Lower lobe of right lung (tissue), 2 donors: Measurements from ENCODE around the gene CAMKMT. TPM values are rescaled to one million over a fixed set of nuclear protein-coding genes. Genes with fewer than 3 reads are reported as not detected.
A peak's percentile ranks its signal among the peaks of the same experiment; 100 is the strongest.

Experiments used
- ATAC-seq, 2 donors: fragments of 200-7000 bp; cut with Tn5 transposase; one replicate each; pipeline ENCODE4 v1.9.1; 2020 to 2022; ENCODE audit warnings: mild to moderate bottlenecking in 2 of 2, moderate library complexity in 2 of 2
- DNase-seq: peaks from one replicate; pipeline ENCODE4 v3.0.0-alpha.2; 2020
- H3K27ac ChIP-seq: fragments of 200-600 bp; one replicate; pipeline ENCODE4 v1.8.0; 2022
- H3K27me3 ChIP-seq: fragments of 200-600 bp; one replicate; pipeline ENCODE4 v1.8.0; 2022; ENCODE audit warnings: low read depth
- H3K36me3 ChIP-seq: fragments of 200-600 bp; one replicate; pipeline ENCODE4 v1.8.0; 2022; ENCODE audit warnings: mild to moderate bottlenecking
- H3K4me1 ChIP-seq: fragments of 200-600 bp; one replicate; pipeline ENCODE4 v1.8.0; 2022
- H3K4me3 ChIP-seq: fragments of 200-600 bp; one replicate; pipeline ENCODE4 v1.8.0; 2022; ENCODE audit warnings: mild to moderate bottlenecking
- H3K9me3 ChIP-seq: fragments of 200-600 bp; one replicate; pipeline ENCODE4 v1.8.0; 2022
- intact Hi-C: fragments of 100-400 bp; cut with DNase I; formaldehyde crosslinking; loops from one replicate; pipeline ENCODE4 v1.11.0; 2022
- total RNA-seq: library from RNA; stranded (reverse); fragmentation: NEBNext Ultra II Directional; extraction: Animal tissue kit (Norgen Biotek cat#: 25700); gene quantifications from one replicate; pipeline ENCODE4 v1.2.1, GENCODE V29; 2021
- TF ChIP-seq, protein P1 (sequence below): fragments of 200-600 bp; IDR thresholded peaks from one replicate; pipeline ENCODE4 v1.8.0; 2022; ENCODE audit warnings: antibody characterized with exemption, mild to moderate bottlenecking
- donor health status: DM: no; HTN: yes; CAD: no; lungs with severe emphysema.

CAMKMT gene
- total RNA-seq, 1 donor from 2014 or later, result 10.5 TPM

DNA sequence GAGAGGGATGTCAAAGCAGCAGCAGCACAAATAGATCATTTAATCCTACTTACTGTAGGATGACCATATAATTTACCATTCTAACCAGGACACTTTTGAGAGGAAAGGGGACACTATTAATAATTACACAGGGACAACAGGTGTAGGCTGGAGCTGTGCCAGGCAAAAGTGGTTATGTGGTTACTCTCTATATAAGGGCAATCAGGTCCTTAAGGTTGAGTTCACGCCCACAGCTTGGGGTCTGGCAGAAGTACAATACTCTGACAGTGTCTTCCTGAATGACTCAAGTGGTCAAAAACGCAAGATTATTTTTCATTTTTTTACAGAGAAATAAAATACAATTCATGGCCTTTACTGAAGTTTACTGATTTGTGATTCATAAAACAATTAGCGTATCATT, 3.2 kb upstream of the CAMKMT start:
- H3K27me3 ChIP-seq, result no peaks in the 10 kb centered on the region
- ATAC-seq (no peak), DNase-seq (peak; percentile 71)
- intact Hi-C loops, result no loop called here
- no peaks in the 10 kb centered on the region for H3K36me3 ChIP-seq
- no peak overlapping the region for H3K4me3 ChIP-seq
- no peaks in the 10 kb centered on the region for H3K9me3 ChIP-seq
- H3K4me1 ChIP-seq, result peaks cover 29% of the 10 kb centered on the region
- TF ChIP-seq, protein P1, sequence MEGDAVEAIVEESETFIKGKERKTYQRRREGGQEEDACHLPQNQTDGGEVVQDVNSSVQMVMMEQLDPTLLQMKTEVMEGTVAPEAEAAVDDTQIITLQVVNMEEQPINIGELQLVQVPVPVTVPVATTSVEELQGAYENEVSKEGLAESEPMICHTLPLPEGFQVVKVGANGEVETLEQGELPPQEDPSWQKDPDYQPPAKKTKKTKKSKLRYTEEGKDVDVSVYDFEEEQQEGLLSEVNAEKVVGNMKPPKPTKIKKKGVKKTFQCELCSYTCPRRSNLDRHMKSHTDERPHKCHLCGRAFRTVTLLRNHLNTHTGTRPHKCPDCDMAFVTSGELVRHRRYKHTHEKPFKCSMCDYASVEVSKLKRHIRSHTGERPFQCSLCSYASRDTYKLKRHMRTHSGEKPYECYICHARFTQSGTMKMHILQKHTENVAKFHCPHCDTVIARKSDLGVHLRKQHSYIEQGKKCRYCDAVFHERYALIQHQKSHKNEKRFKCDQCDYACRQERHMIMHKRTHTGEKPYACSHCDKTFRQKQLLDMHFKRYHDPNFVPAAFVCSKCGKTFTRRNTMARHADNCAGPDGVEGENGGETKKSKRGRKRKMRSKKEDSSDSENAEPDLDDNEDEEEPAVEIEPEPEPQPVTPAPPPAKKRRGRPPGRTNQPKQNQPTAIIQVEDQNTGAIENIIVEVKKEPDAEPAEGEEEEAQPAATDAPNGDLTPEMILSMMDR, result no peak
- no peak overlapping the region for H3K27ac ChIP-seq

GRCh38 chr2:44360749-44361329, 908 bp upstream of the CAMKMT start:
- H3K4me1 ChIP-seq, result peaks cover 29% of the 10 kb centered on the region
- TF ChIP-seq, protein P1, result no peak
- intact Hi-C loops, result no loop called here
- H3K27ac ChIP-seq, result peak overlapping the region; percentile 94
- H3K9me3 ChIP-seq, result no peaks in the 10 kb centered on the region
- peak overlapping the region; percentile 88 for H3K4me3 ChIP-seq
- DNase-seq, result no peak
- ATAC-seq, result peak; percentile 27 to 40
- H3K27me3 ChIP-seq, result no peaks in the 10 kb centered on the region
- H3K36me3 ChIP-seq, result no peaks in the 10 kb centered on the region

DNA sequence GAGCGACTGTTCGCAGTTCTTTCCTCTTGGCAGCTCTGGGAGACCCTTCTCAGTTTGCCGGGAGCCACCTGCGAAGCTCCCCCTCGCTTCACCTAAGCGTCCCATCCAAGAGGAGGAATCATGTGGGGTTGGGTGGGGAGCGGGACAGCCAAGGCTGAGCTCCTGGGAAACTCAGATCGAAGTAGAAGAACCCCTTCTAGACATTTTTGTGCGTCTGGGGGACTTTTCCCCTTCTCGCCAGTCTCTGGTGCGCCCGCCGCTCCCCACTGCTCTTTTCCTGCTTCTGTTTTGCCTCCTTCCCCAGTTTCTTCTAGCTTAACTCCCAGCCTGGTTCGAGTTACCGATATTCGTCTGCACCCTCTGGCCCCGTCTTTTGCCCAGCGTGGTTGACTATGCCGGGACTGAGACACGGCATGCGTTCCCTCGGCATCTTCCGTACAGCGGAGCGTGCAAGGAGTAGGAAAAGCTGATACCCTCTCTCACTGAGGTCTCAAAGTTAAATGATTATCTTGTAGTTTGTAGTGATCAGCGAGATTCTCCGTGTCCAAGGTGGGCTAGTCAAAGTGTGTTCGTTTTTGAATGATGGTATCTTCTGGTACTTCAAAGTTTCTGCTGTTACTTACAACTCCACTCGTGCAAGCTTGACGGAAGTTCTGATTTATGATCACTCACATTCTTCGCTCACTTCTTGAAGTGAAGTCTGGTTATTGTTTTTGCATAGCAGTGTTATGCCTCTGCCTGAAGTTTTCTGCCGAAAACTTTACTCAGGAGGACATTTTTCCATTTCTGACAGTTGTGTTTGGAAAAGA, 664 bp downstream of the CAMKMT start:
- H3K36me3 ChIP-seq, result no peaks in the 10 kb centered on the region
- peak overlapping the region; percentile 94 for H3K27ac ChIP-seq
- peaks cover 29% of the 10 kb centered on the region for H3K4me1 ChIP-seq
- TF ChIP-seq, protein P1, result no peak
- no peaks in the 10 kb centered on the region for H3K9me3 ChIP-seq
- ATAC-seq (peak; percentile 55 to 64), DNase-seq (no peak)
- peak overlapping the region; percentile 88 for H3K4me3 ChIP-seq
- no peaks in the 10 kb centered on the region for H3K27me3 ChIP-seq
- intact Hi-C loops, result no loop called here

DNA sequence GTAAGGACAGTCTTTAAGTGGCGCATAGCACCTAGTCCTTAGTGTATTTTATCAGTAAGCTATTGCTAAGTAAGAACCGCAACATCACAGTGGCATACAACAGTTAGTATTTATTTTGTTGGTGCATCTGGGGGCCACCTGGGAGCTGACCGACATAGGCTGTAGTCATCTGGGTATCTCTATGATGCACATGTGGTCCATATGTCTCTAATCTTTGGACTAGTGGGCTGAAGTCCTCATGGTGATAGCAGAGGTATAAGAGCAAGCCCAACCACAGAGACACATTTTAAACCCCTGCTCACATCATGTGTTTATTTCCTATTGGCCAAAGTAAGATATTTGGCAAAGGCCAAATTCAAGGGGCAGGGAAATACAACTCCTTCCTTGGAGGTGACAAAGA, 2.9 kb downstream of the CAMKMT start:
- Histone ChIP-seq H3K36me3 (no peaks in the 10 kb centered on the region), H3K4me3 (no peak overlapping the region), H3K9me3 (no peaks in the 10 kb centered on the region), H3K4me1 (peaks cover 11% of the 10 kb centered on the region), H3K27me3 (no peaks in the 10 kb centered on the region), H3K27ac (no peak overlapping the region)
- intact Hi-C loops, result no loop called here
- DNase-seq, result no peak
- TF ChIP-seq, protein P1, result no peak
- ATAC-seq, result no peak

DNA sequence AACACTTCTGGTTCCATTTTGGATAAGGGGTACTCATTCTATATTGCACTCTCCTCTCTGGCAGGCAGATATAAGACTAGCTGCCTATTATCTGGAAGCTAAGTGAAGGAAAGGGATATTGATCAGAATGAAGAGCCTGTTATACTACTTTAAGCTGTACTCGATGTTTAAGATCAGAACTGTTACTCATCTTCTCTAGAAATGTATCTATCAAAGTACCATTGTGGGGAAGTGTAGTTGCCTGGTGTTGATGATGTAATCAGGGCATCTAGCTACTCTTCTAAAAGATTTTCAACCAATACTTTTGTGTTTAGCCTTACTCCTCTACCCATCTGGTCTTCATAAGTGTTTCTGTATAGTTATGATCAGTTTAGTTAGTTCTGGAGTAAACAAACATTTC, 5.8 kb downstream of the CAMKMT start:
- no peaks in the 10 kb centered on the region for H3K27me3 ChIP-seq
- no peaks in the 10 kb centered on the region for H3K36me3 ChIP-seq
- no peak for ATAC-seq
- TF ChIP-seq, protein P1, result no peak
- H3K4me3 ChIP-seq, result no peak overlapping the region
- no peak overlapping the region for H3K27ac ChIP-seq
- H3K4me1 ChIP-seq, result no peaks in the 10 kb centered on the region
- H3K9me3 ChIP-seq, result no peaks in the 10 kb centered on the region
- intact Hi-C loops, result no loop called here
- no peak for DNase-seq
